OCI-LY7 (cell line): ENCODE measurements around the gene CHST11.

Source experiments
- CTCF ChIP-seq: fragments of 200-600 bp; sonication (generic); conservative IDR thresholded peaks from 2 replicates; pipeline ENCODE4 v1.5.1; 2014; ENCODE audit warnings: mild to moderate bottlenecking, antibody characterized with exemption, low read length, moderate library complexity, mixed read lengths
- EZH2phosphoT487 ChIP-seq: fragments of 200-600 bp; sonication (generic); IDR thresholded peaks from 2 replicates; pipeline ENCODE4 v1.6.1; 2018; ENCODE audit warnings: low read depth, borderline replicate concordance, mild to moderate bottlenecking, mixed run types, antibody characterized with exemption, low read length, moderate library complexity, mixed read lengths

- TF ChIP-seq CTCF: no peak
- TF ChIP-seq EZH2phosphoT487: no peak
These were observed 235.9 kb downstream of the CHST11 start for GRCh38 chr12:104692557-104693218.
